Uterus (tissue), 2 donors: Measurements from ENCODE around the gene CHAF1B.

Experiments used
- CTCF ChIP-seq, 4 experiments: fragments of 200-600 bp in 2 of 4; fragments of 450-650 bp in 2 of 4; sonication (generic) in 2 of 4; IDR thresholded peaks; one replicate each; pipeline ENCODE4 v1.5.1; 2016 to 2019; ENCODE audit warnings: antibody characterized with exemption in 4 of 4, mild to moderate bottlenecking in 2 of 4, moderate library complexity in 1 of 4
- POLR2A ChIP-seq, 2 donors: fragments of 450-650 bp; IDR thresholded peaks; one replicate each; pipeline ENCODE4 v1.6.1; 2016; ENCODE audit warnings: antibody characterized with exemption in 2 of 2, mild to moderate bottlenecking in 1 of 2, moderate library complexity in 1 of 2

DNA sequence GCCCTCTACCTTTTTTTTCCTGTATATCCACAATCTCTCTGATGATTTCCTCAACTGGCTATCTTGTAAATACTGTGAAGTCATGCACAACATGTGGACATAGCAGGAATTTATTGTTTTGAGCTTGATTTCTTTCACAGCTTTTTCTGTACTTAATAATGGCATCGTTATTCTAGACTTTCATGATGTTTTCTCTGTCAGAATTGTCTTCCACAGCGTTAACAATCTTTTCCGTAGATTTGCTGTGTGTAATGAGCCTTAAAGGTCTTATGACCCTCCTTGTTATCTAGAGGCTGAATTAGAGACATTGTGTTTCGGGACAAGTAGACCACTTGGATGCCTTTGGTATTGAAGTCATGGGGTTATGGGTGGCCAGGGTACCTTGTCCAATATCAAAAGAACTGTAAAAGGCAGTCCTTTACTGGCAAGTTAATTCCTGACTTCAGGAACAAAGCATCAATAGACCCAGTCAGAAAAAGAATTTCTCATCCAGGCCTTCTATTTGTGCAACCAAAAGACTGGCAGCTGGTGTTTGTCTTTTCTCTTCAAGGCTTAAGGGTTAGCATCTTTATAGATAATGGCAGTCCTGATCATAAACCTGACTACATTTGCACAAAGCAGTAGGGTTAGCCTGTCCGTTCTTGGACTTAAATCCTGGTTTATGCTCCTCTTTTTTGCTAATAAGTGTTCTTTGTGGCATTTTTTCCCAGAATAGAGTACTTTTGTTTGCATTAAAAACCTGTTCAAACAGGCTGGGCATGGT lies 30.1 kb upstream of the CHAF1B start:
- no peak for TF ChIP-seq CTCF (IDR thresholded peaks at IDR 0.05)
- no peak for TF ChIP-seq POLR2A (IDR thresholded peaks at IDR 0.05)
